Erythroblast (primary cell): Measurements from ENCODE around the gene TUBB2B.
"Not testable (repeated sequence)": the region's sequence is repeated elsewhere in the genome, so short reads cannot be mapped to it uniquely, and the experiment has no call there.

Source experiments
- DNase-seq, 2 experiments: peaks; one replicate each; lab custom pipeline; 2025; lab: John Stamatoyannopoulos, UW
- GATA1 ChIP-seq: IDR thresholded peaks from 2 replicates; pipeline ENCODE4 v1.6.1; 2011; ENCODE audit warnings: low read depth, mild to moderate bottlenecking, control low read depth, low read length, moderate library complexity
- POLR2A ChIP-seq: IDR thresholded peaks from 2 replicates; pipeline ENCODE4 v1.6.1; 2011; ENCODE audit warnings: mild to moderate bottlenecking, low read length

TUBB2B gene

DNA sequence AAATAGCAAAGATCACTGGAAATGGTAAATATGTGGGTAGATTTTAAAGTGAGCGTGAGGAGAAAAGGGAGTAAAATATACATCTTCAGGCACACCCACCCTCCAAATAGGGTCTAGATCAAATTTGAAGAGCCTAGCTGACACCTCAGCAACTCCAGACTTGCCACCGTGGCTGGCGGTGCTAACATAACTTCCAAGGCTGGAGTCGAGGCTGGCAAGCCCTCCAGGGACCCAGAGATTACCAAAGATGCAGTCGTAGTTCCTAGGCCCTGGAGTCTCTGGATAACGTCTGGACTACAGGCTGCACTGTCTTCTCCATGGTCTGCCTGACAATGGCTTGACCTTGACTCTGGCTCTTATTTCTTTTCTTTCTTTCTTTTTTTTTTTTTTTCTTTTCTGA, 22.5 kb downstream of the TUBB2B start:
- no peak for TF ChIP-seq POLR2A
- no peak for TF ChIP-seq GATA1
- no peak for DNase-seq

DNA sequence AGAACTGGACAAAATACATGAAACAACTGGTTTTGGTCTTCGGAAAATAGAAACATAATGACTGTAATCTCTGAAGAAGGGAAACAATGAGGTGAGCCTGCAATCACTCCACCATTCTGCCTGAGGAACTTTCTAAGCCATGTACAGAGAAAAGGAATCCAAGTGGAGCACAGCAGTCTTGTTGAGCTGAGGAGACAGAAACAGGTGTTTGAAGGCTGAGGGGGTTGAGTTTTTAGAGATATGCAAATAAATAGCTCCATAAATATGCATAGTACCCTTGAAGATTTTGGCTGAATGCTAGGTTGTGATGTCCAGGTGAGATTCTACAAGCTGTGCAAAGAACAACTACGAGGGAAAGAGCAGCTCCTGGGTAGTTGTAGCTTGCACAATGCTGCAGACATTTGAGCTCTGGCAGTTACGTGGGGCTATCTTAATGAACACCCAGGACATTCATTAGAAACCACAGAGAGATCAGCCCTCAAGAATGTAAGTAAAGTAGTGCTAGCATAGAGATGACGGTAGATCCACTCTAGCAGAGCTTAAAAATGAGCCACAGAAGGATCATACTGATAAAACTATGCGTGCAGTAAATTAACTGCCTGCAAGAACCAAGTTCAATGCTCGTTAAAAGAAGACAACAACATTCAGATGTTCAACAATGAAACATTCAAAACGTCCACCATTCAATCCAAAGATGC, 24.3 kb downstream of the TUBB2B start:
- peak in 1 of 2 experiments; percentile 59 for DNase-seq
- TF ChIP-seq GATA1, result no peak
- TF ChIP-seq POLR2A, result peak; percentile 19

DNA sequence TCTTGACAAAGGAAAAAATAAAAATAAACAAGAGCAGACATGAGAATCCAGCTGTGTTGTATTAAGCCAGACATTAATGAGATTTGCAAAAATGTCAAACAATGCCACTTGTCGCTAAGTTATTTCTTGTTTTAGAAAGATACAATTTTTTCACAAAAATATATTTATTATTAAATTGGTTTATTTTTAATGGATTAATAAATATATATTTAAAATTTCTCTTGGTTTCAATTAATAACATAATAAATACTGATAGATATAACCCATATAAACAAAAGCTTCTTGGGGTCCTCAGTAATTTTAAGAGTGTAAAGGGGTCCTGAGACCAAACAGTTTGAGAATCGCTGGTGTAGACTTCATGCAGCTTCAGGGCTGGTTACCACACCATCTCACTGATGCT, 26.1 kb downstream of the TUBB2B start:
- TF ChIP-seq GATA1, result no peak
- no peak for DNase-seq

DNA sequence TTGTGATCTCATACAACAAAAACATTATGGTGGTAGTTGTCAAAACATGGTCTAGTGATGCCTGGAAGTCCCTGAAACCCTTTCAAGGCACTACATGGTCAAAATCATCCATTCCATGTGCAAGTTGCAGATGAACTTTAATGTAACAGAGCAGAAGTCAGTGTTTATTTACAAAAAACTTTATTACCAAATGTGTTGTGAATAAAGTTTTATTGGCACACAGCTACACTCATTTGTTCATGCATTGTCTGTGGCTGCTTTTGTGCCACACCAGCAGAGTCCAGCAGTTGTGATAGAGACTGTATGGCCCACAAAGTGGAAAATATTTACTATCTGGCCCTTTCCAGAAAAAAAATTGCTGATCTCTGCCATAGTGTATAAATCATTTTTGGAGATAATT, 26.8 kb downstream of the TUBB2B start:
- DNase-seq, result no peak
- TF ChIP-seq GATA1, result no peak

DNA sequence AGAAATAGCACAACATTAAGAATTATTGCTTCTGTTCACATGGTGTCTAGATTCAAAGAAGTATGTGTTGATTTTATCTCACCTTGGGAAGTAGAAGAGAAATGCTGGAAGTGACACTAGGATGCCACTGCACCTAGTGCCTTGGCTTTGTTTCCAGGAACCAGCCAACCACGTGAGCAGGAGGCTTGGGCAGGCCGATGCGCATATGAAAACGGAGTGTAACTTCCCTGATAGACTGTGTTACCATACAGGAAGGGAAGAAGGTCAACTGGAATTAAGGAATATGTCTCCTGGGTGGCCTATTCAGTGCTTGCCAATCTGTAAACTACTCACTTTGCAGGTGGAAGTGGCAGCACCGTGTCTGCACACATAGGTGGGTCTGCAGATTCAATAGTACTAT, 28.1 kb downstream of the TUBB2B start:
- no peak for DNase-seq

DNA sequence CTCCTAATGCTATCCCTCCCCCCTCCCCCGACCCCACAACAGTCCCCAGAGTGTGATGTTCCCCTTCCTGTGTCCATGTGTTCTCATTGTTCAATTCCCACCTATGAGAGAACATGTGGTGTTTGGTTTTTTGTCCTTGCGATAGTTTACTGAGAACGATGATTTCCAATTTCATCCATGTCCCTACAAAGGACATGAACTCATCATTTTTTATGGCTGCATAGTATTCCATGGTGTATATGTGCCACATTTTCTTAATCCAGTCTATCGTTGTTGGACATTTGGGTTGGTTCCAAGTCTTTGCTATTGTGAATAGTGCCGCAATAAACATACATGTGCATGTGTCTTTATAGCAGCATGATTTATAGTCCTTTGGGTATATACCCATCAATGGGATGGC, 29.7 kb downstream of the TUBB2B start:
- not testable (repeated sequence) for DNase-seq

More for the DNA sequence above, 28.1 kb downstream of the TUBB2B start:
- TF ChIP-seq POLR2A, result no peak
- no peak for TF ChIP-seq GATA1

DNA sequence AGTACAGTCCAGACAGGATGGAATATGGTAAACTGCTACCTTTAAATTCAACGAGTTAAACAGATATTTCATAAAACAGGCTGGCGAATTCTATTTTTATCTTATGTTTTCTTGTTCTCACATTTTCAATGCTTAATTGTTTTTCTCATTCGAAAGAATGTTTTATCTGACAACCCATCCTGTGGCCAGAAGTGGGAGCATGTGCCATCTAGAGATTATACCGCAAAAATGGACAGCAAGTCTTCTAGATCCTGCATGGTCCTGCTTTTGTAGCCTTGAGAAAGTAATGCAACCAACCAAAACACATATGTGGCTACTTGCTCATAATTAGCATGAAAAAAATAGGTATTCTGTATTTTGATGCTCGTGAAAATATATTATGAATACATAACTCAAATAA, 30.7 kb downstream of the TUBB2B start:
- DNase-seq, result peak; percentile 32 to 64
- TF ChIP-seq POLR2A (no peak), GATA1 (no peak)

DNA sequence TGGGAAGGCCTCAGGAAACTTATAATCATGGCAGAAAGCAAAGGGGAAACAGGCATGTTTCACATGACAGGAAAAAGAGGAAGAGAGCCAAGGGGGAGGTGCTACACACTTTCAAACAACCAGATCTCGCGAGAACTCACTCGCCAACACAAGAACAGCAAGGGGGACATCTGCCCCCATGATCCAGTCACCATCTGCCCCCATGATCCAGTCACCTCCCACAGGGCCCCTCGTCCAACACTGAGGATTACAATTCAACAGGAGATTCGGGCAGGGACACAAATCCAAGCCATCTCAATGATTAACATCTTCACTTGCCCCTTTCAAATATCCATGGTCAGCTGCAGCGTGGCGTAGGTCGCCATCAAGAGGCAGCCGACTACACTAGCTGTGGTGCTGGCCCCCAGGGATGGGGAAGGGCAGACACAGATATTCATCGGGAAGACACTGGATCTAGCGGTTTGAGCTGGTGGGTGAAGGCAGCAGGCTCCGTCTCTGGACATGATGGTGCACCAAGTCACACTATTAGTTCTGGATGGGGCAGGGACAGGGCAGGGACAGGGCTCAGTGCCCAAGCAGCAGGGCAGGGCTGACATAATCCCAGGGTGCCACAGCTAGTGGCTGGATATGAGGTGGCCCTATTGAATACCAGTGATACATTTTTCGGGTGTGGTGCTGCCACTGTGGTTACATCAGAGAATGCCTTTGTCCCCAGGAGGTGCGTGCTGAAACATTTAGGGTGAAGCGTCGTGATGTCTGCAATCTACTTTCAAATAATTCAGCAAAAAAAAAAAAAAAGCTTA, 31.6 kb downstream of the TUBB2B start:
- TF ChIP-seq GATA1 (no peak), POLR2A (no peak)
- DNase-seq, result peak; percentile 28 to 32

DNA sequence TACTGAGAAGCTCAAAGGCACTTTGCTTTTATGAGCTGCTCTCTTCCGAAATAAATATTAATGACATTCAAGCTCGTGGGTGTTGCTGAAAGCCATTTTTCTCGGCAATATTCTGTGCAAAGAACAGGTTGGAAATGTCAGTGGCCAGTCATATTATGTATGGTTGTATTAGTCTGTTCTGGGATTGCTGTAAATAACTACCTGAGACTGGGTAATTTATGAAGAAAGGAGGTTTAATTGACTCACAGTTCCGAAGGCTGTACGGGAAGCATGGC, 32.1 kb downstream of the TUBB2B start:
- TF ChIP-seq GATA1, result no peak
- TF ChIP-seq POLR2A, result no peak
- DNase-seq, result no peak

DNA sequence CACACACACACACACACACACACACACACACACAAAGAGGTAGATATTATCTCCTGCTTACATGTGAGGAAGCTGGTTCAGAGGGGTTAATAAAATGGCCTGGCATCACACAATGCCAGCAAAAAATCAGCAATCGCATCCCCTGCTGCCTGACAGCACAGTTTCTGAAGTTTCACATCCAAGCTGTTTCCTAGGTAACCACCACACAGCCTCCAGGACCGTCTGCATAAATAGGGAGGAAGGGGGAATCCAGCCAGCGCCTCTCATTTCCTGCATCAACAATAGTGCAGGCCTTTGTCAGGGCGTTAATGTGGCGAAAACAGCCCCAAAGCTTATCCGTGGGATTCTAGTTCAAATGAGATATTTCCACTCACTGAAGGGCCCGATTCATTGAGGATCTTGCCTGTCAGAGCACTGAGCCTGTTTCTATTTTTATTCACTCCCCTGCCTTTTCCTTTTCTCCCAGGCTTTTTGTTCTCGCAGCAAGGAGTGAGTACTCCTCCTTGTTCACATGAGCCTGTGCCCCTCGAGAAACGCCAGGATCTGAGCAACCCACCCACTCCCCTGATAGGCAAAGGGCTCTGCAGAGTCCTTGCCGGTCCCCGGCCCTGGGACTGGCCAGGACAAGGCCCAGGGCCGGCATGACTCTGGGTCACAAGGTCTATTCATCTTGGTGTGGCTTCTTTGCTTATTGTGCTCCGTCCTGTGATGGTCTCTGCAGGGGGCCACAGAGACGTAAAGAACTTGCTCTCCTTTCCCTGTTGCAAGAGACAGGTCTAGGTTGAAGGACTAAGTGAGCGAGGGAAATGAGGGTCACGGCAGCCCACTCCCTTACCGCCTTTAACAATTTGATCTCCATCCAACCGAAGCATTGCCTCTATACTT, 32.7 kb downstream of the TUBB2B start:
- TF ChIP-seq GATA1, result no peak
- TF ChIP-seq POLR2A, result no peak
- DNase-seq, result no peak

DNA sequence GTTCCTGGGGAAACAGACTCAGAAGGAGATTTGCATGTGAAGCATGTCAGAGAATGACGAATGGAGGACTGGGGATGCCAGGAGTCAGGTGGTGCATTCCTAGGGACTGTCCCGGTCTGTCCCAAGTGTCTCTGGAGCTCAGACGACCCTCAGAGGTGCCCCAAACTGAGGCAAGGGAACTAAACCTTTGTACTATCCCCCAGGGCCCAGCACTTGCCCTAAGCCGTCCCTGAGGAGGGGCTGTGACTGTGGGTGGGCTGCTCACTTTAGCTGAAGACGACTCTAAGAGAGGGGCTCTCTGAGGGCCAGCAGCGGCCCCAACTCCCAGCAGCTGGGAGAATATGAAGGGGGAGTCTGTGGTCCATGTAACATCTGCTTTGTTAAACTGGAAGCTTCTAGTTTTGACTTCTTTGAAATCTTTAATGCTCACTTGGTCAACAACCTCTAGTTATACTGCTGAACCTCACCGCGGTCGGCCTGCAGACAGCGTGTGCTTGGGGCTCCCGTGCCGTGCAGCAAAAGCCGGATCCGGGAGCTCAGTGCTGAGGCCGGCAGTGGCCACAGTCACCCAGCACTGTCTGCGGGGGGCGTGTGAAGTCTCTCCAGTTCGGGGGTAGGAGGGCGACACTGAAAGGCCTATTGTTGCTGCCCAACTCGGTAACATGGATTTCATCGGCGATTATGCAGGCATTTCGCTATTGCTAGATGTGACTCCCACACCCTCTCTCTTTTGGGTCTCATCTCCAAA, 34.2 kb downstream of the TUBB2B start:
- no peak for DNase-seq
- TF ChIP-seq POLR2A (no peak), GATA1 (no peak)

DNA sequence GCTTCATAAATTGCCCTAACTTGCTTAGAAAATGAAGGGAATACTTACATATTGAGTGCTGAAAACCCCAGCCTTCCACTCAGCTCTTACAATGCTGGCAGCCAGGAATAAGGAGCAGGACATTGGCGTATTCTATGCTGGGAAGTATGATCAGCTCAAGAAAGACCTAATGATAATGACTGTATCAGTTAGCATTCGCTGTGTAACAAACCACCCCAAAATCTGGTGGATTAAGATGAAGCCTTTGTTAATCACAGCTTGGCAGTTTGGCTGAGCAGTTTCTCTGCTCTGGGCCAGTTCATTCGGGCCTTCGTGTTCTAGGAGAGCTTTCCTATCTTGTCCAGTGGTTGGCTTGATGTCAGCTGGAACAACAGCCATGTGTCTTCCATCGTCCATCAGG, 36.7 kb downstream of the TUBB2B start:
- TF ChIP-seq GATA1 (no peak), POLR2A (no peak)
- no peak for DNase-seq

DNA sequence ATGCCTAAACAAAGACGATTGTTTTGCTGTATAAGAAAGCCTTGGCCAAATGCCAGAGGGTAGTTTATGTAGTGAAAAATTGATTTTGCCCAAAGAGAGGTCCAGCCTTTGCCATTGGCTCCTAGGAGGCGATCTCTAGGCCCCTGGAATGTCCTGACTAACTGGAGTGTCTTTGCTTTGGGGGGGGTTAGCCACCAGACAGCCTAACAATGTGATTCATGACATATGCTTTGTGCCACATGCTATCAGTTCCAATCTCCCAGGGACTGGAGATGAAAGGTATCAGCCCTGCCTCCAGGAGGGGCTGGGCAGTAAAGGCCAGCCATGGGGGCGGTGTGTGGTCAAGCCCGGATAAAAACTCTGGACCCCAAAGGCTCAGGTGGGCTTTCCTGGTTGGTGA, 37.4 kb downstream of the TUBB2B start:
- no peak for DNase-seq
- TF ChIP-seq POLR2A (no peak), GATA1 (no peak)

DNA sequence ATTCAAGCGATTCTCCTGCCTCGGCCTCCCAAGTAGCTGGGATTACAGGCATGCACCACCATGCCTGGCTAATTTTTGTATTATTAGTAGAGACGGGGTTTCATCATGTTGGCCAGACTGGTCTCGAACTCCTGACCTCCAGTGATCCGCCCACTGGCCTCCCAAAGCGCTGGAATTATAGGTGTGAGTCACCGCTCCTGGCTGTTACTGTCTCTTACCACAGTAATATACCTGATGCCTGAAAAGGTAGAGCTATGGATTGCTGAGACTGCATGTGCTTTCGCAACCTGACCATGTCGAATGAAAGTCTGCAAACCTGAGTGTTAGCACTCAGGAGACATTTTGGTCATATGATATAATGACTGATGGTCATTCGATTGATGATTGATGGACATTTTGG, 38.3 kb downstream of the TUBB2B start:
- not testable (repeated sequence) for DNase-seq
